K562 (cell line): ENCODE data around the gene KMT5C. TPM values are rescaled to one million over a fixed set of nuclear protein-coding genes. Genes with fewer than 3 reads are reported as not detected.
A peak's percentile ranks its signal among the peaks of the same experiment; 100 is the strongest.

Source experiments
- ATAC-seq: fragments of 200-7000 bp; cut with Tn5 transposase; 3 replicates; pipeline ENCODE4 v1.9.1; 2020; ENCODE audit warnings: moderate library complexity
- BruUV-seq: library from RNA; stranded (reverse); fragments of 400-500 nt; replicated peaks from 2 replicates; lab custom pipeline; 2021; lab: Mats Ljungman, UMichigan
- CTCF ChIA-PET: fragments of 300-600 bp; formaldehyde crosslinking; extraction: SDS; loops from one replicate; lab custom pipeline; 2021; ENCODE audit warnings: low intra/inter-chr PET ratio; lab: Yijun Ruan, JAX
- POLR2A ChIA-PET: fragments of 300-600, 350-650 bp; sonication (Branson Sonifier 250); formaldehyde crosslinking; extraction: SDS; loops from one replicate; lab custom pipeline; 2021; ENCODE audit warnings: antibody characterized with exemption, inconsistent platforms; lab: Yijun Ruan, JAX
- DNase-seq, 4 experiments: peaks; one replicate each; pipeline versions ENCODE4 v3.0.0 to v3.0.0-alpha.2; 2011 to 2018; ENCODE audit warnings: low spot score in 3 of 4, mixed read lengths in 3 of 4; ENCODE audit errors: extremely low read depth in 1 of 4
- FAIRE-seq: peaks from 2 replicates; lab custom pipeline; 2011; peaks lifted over from hg19 to GRCh38; lab: Jason Lieb, UNC
- H2AFZ ChIP-seq: 2 replicates; pipeline ENCODE4 v1.6.0; 2011; ENCODE audit warnings: low read depth, low read length, control low read depth, inconsistent platforms
- H3K27ac ChIP-seq: fragments of 200-600 bp; 3 replicates; pipeline ENCODE4 v1.8.0; 2011; ENCODE audit warnings: low read depth, mild to moderate bottlenecking, control low read depth, inconsistent platforms, low read length, moderate library complexity, mixed read lengths; ENCODE audit errors: extremely low read depth
- H3K27me3 ChIP-seq, 2 experiments: fragments of 300-600 bp in 1 of 2; 2 replicates in 1 of 2; 3 replicates in 1 of 2; pipeline versions ENCODE4 v1.6.0 to v1.8.0; 2011; ENCODE audit warnings: inconsistent platforms in 2 of 2, low read length in 2 of 2, mild to moderate bottlenecking in 1 of 2, mixed read lengths in 1 of 2, moderate library complexity in 1 of 2; ENCODE audit not compliant: control insufficient read depth in 2 of 2, insufficient read depth in 2 of 2
- H3K36me3 ChIP-seq: fragments of 300-600 bp; 3 replicates; pipeline ENCODE4 v1.8.0; 2011; ENCODE audit warnings: mild to moderate bottlenecking, low read length, inconsistent platforms; ENCODE audit not compliant: control insufficient read depth, insufficient read depth
- H3K4me1 ChIP-seq, 2 experiments: fragments of 200-600 bp in 1 of 2; replicated peaks in 1 of 2; 2 replicates in 1 of 2; 3 replicates in 1 of 2; pipeline versions ENCODE4 v1.5.1 to v1.8.0; 2011; ENCODE audit warnings: inconsistent platforms in 2 of 2, low read length in 2 of 2, mild to moderate bottlenecking in 1 of 2, mixed read lengths in 1 of 2, moderate library complexity in 1 of 2; ENCODE audit not compliant: control insufficient read depth in 2 of 2, insufficient read depth in 2 of 2
- H3K4me2 ChIP-seq: 2 replicates; pipeline ENCODE4 v1.6.1; 2011; ENCODE audit warnings: low read length, control low read depth, inconsistent platforms, mixed read lengths; ENCODE audit not compliant: insufficient read depth
- H3K4me3 ChIP-seq: fragments of 200-600 bp; sonication (generic), shearing (Covaris generic); 2 replicates; pipeline ENCODE4 v1.5.1; 2016; ENCODE audit warnings: control low read depth, inconsistent platforms
- H3K79me2 ChIP-seq: fragments of 200-600 bp; 3 replicates; pipeline ENCODE4 v1.8.0; 2011; ENCODE audit warnings: low read length, inconsistent platforms; ENCODE audit not compliant: control insufficient read depth, insufficient read depth
- H3K9ac ChIP-seq, 2 experiments: 2 replicates each; pipeline versions ENCODE4 v1.6.0 to v1.6.1; 2011; ENCODE audit warnings: low read depth in 2 of 2, low read length in 2 of 2, control low read depth in 1 of 2, inconsistent platforms in 1 of 2, mild to moderate bottlenecking in 1 of 2, mixed read lengths in 1 of 2; ENCODE audit not compliant: insufficient read depth in 1 of 2
- H3K9me1 ChIP-seq: one replicate; pipeline ENCODE4 v1.6.0; 2011; ENCODE audit warnings: inconsistent platforms, mild to moderate bottlenecking, low read length, moderate library complexity; ENCODE audit not compliant: control insufficient read depth, insufficient read depth
- H3K9me3 ChIP-seq: replicated peaks from 2 replicates; pipeline ENCODE4 v1.5.1; 2011; ENCODE audit warnings: low read depth, low read length, inconsistent platforms; ENCODE audit not compliant: control insufficient read depth, insufficient read depth
- H4K20me1 ChIP-seq: replicated peaks from 2 replicates; pipeline ENCODE4 v1.6.1; 2011; ENCODE audit warnings: low read length, inconsistent platforms, mixed read lengths; ENCODE audit not compliant: control insufficient read depth, insufficient read depth
- BRCA1 ChIP-seq, 2 experiments: fragments of 450-650 bp in 1 of 2; sonication (generic) in 1 of 2; formaldehyde crosslinking in 1 of 2; IDR thresholded peaks; 2 replicates each; pipeline versions ENCODE4 v1.5.0 to v1.6.1; 2017 to 2020; ENCODE audit warnings: mild to moderate bottlenecking in 1 of 2, missing genetic modification reagents in 1 of 2
- E4F1 ChIP-seq: fragments of 250-450 bp; sonication (Bioruptor Pico); IDR thresholded peaks from 2 replicates; pipeline ENCODE4 v1.5.0; 2021; ENCODE audit warnings: mild to moderate bottlenecking, borderline replicate concordance
- MAX ChIP-seq: sonication (generic); formaldehyde crosslinking; IDR thresholded peaks from 2 replicates; pipeline ENCODE4 v1.9.0; 2022; ENCODE audit warnings: mild to moderate bottlenecking, missing genetic modification reagents
- NR3C1 ChIP-seq: sonication (generic); formaldehyde crosslinking; IDR thresholded peaks from 2 replicates; pipeline ENCODE4 v1.8.1; 2022; ENCODE audit warnings: missing genetic modification reagents
- POLR2AphosphoS5 ChIP-seq: IDR thresholded peaks from 2 replicates; pipeline ENCODE4 v1.6.1; 2011; ENCODE audit warnings: mild to moderate bottlenecking, low read depth, low read length, moderate library complexity; ENCODE audit not compliant: control insufficient read depth, insufficient read depth
- POLR2G ChIP-seq: fragments of 200-400 bp; formaldehyde crosslinking; IDR thresholded peaks from 2 replicates; pipeline ENCODE4 v1.6.1; 2017; ENCODE audit warnings: low read depth, mild to moderate bottlenecking, antibody characterized with exemption, low read length, moderate library complexity
- PRPF4 ChIP-seq: fragments of 200-400 bp; formaldehyde crosslinking; IDR thresholded peaks from one replicate; pipeline ENCODE4 v1.6.1; 2017; ENCODE audit warnings: low read length, low read depth, mild to moderate bottlenecking; ENCODE audit not compliant: insufficient read depth, poor library complexity, severe bottlenecking
- RBFOX2 ChIP-seq: fragments of 200-400 bp; formaldehyde crosslinking; IDR thresholded peaks from 2 replicates; pipeline ENCODE4 v1.6.1; 2017; ENCODE audit warnings: low read depth, mild to moderate bottlenecking, low read length, moderate library complexity
- TAF7 ChIP-seq: fragments of 450-650 bp; IDR thresholded peaks from 2 replicates; pipeline ENCODE4 v1.6.1; 2016; ENCODE audit warnings: missing genetic modification characterization, missing compliant biosample characterization
- TCF7 ChIP-seq: sonication (generic); IDR thresholded peaks from 2 replicates; pipeline ENCODE4 v1.6.1; 2016; ENCODE audit warnings: antibody characterized with exemption, borderline replicate concordance
- WHSC1 ChIP-seq: IDR thresholded peaks from one replicate; pipeline ENCODE4 v1.6.1; 2012; ENCODE audit warnings: low read length, control low read depth, inconsistent platforms
- ZNF232 ChIP-seq: sonication (generic); formaldehyde crosslinking; IDR thresholded peaks from 2 replicates; pipeline ENCODE4 v1.8.0; 2022; ENCODE audit warnings: mild to moderate bottlenecking, missing genetic modification reagents
- ZNF586 ChIP-seq: fragments of 450-650 bp; formaldehyde crosslinking; conservative IDR thresholded peaks from 2 replicates; pipeline ENCODE4 v1.4.0; 2020; ENCODE audit warnings: mild to moderate bottlenecking, moderate library complexity
- WGBS: fragments of 100-300 bp; shearing (Covaris generic); methylation state at CpG from one replicate; pipeline ENCODE4 v1.1.6; 2016; ENCODE audit warnings: low coverage, mixed read lengths; ENCODE audit not compliant: insufficient coverage; ENCODE audit errors: missing lambda C conversion rate; 5-methylcytosine and 5-hydroxymethylcytosine counted together
- in situ Hi-C: fragments of 300-500 bp; cut with MboI; formaldehyde crosslinking; loops from 4 replicates; pipeline ENCODE4 v1.15.0; 2018; ENCODE audit warnings: inconsistent platforms, mixed read lengths
- intact Hi-C: fragments of 100-400 bp; cut with micrococcal nuclease; formaldehyde crosslinking; loops from 2 replicates; pipeline ENCODE4 v1.14.2; 2022
- polyA plus RNA-seq, 8 experiments: library from polyadenylated mRNA; depleted of rRNA in 4 of 8; stranded (reverse) in 5 of 8; unstranded in 3 of 8; fragments of >200 nt; fragmentation: Nextera tagmentation in 2 of 8; fragmentation: Illumina TruSeq in 1 of 8; extraction: Ambion mirVana in 2 of 8; extraction: Trizol in 1 of 8; gene quantifications; 2 replicates each; pipeline versions ENCODE4 v1.2.1 to v1.2.3, GENCODE V29; 2011 to 2014; ENCODE audit warnings: inconsistent platforms in 1 of 8, missing spikeins in 1 of 8
- total RNA-seq, 7 experiments: library from RNA; depleted of rRNA in 6 of 7; stranded (reverse); fragments of >200 nt in 6 of 7; fragmentation: Illumina TruSeq in 2 of 7; extraction: Trizol in 2 of 7; gene quantifications; 2 replicates each; pipeline versions ENCODE4 v1.2.1 to v1.2.3, GENCODE V29; 2011 to 2021; ENCODE audit warnings: low replicate concordance in 1 of 7
- TF ChIP-seq, protein P1 (sequence below): sonication (generic); formaldehyde crosslinking; IDR thresholded peaks from 2 replicates; pipeline ENCODE4 v1.8.1; 2023; ENCODE audit warnings: mild to moderate bottlenecking, missing genetic modification reagents
- TF ChIP-seq, protein P2 (sequence below): sonication (generic); formaldehyde crosslinking; IDR thresholded peaks from 2 replicates; pipeline ENCODE4 v1.8.0; 2022; ENCODE audit warnings: missing genetic modification reagents, mild to moderate bottlenecking, borderline replicate concordance

Gene KMT5C
- total and polyA plus RNA-seq, 9 of the 15 experiments (the other 6 are each of a cell fraction or from before 2014, with no cell fraction given): 0.15 to 53.5 (median 16.6) TPM

DNA sequence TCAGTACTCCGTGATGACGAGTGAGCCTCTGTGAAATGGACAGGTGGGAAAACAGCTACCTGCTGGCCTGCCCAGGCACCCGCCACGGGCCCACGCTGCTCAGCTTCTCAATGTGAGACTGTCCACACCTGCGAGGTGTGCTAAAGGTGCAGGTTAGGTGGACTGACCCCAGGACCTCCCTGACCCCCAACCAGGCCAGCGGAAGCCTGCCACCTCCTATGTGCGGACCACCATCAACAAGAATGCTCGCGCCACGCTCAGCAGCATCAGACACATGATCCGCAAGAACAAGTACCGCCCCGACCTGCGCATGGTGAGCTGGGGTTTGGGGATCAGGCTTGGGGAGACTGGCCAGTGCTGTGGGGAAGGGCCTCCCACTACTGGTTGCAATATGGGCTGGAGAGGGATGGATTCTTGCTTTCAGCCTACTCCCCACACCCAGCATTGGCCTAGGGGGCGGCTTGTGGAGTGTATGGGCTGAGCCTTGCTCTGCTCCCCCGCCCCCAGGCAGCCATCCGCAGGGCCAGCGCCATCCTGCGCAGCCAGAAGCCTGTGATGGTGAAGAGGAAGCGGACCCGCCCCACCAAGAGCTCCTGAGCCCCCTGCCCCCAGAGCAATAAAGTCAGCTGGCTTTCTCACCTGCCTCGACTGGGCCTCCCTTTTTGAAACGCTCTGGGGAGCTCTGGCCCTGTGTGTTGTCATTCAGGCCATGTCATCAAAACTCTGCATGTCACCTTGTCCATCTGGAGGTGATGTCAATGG is 48.2 kb downstream of the KMT5C start:
- DNase-seq: no peak
- in situ Hi-C loops (no loop called here), intact Hi-C loops (loop anchor here (5.0 kb wide), 2 partner anchors 64 to 86 kb away; no protein-coding TSS in a partner anchor)
- WGBS: 39% methylated on average over 20 of the region's 24 CpGs
- Histone ChIP-seq H3K4me2 (peak overlapping the region; percentile 94), H2AFZ (no peak overlapping the region), H4K20me1 (peaks cover 54% of the 10 kb centered on the region), H3K9me3 (no peaks in the 10 kb centered on the region), H3K36me3 (peaks cover 55% of the 10 kb centered on the region), H3K27me3 (no peaks in the 10 kb centered on the region), H3K4me3 (peak overlapping the region; percentile 77), H3K27ac (peak overlapping the region; percentile 97; the same call in 2 of the 3 replicates), H3K79me2 (peaks cover 64% of the 10 kb centered on the region), H3K4me1 (peaks cover 52 to 79% of the 10 kb centered on the region in 2 experiments), H3K9ac (peak overlapping the region; percentile 94 to 98), H3K9me1 (peaks cover 19% of the 10 kb centered on the region)
- no peak for FAIRE-seq
- no peak for ATAC-seq
- ChIA-PET CTCF (no interaction called here), POLR2A (interaction anchor here (0.6 to 12.9 kb wide), 10 partner anchors 11 to 229 kb away, joined by 3 to 195 read pairs (median 3); partner anchors contain the start of gene UBE2S)
- BruUV-seq: no TSS peak
- TF ChIP-seq RBFOX2: peak; percentile 83
- 0 out of 2 replicates have a peak, but pooled peaks have one; percentile 23 for TF ChIP-seq MAX
- TF ChIP-seq, protein P1, sequence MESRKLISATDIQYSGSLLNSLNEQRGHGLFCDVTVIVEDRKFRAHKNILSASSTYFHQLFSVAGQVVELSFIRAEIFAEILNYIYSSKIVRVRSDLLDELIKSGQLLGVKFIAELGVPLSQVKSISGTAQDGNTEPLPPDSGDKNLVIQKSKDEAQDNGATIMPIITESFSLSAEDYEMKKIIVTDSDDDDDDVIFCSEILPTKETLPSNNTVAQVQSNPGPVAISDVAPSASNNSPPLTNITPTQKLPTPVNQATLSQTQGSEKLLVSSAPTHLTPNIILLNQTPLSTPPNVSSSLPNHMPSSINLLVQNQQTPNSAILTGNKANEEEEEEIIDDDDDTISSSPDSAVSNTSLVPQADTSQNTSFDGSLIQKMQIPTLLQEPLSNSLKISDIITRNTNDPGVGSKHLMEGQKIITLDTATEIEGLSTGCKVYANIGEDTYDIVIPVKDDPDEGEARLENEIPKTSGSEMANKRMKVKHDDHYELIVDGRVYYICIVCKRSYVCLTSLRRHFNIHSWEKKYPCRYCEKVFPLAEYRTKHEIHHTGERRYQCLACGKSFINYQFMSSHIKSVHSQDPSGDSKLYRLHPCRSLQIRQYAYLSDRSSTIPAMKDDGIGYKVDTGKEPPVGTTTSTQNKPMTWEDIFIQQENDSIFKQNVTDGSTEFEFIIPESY (CRISPR knock-in tag): peak; percentile 34; the same call in 1 of the 2 replicates
- 0 out of 2 replicates have a peak, but pooled peaks have one; percentile 1 for TF ChIP-seq POLR2AphosphoS5
- no peak for TF ChIP-seq TAF7 (tag)
- TF ChIP-seq TCF7: no peak
- no peak for TF ChIP-seq ZNF232 (CRISPR knock-in tag)
- TF ChIP-seq POLR2G: peak; percentile 73
- TF ChIP-seq WHSC1: no peak
- TF ChIP-seq, protein P2, sequence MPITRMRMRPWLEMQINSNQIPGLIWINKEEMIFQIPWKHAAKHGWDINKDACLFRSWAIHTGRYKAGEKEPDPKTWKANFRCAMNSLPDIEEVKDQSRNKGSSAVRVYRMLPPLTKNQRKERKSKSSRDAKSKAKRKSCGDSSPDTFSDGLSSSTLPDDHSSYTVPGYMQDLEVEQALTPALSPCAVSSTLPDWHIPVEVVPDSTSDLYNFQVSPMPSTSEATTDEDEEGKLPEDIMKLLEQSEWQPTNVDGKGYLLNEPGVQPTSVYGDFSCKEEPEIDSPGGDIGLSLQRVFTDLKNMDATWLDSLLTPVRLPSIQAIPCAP (CRISPR knock-in tag): no peak
- no peak for TF ChIP-seq E4F1 (CRISPR knock-in tag)
- TF ChIP-seq NR3C1 (CRISPR knock-in tag): no peak
- no peak for TF ChIP-seq ZNF586 (CRISPR knock-in tag)
- TF ChIP-seq BRCA1 (IDR thresholded peaks at IDR 0.05): no peak
- TF ChIP-seq BRCA1 (CRISPR knock-in tag; IDR thresholded peaks at IDR 0.05): 0 out of 2 replicates have a peak, but pooled peaks have one; percentile 29
- TF ChIP-seq PRPF4: no peak
